ENCODE results near the gene C5orf22. TPM values are rescaled to one million over a fixed set of nuclear protein-coding genes. Genes with fewer than 3 reads are reported as not detected.

C5orf22 gene
- total RNA-seq, 1 experiment from 2014 or later, result 39.0 TPM

DNA sequence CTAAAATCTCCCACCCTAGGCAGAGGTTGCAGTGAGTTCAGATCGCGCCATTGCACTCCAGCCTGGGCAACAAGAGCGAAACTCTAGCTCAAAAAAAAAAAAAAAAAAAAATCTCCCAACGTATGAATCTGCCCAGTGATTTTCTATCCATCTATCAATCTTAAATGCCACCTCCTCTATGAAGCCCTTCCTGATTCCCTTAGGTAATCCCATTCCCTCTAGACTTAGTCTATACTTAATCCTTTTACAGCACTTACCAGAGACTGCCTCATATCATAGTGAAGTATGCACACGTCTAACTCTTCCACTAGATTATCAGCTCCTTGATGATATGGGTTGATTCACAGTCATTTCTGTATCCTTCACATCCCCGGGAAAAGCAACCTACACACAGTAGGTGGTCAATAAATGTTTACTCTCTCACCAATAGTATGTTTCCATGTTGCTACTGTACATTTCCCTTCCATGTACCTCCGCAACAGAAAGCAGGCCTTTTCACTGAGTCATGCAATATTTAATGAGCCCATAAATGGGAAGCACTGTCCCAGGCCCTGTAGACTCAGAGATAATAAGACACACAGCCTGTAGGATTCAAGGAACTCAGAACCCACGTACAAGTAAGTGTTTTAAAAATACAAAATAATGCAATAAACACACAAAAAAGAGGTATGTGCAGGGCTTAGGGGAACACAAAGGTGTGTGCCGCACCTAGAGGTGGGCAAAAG, 1.4 kb upstream of the C5orf22 start:
- ATAC-seq, result no peak
- intact Hi-C loops (cut with micrococcal nuclease; ENCODE audit: unreplicated experiment), result no loop called here
- Histone ChIP-seq H3K27me3 (ENCODE audit: control insufficient read depth, insufficient read depth, low read length) (no peaks in the 10 kb centered on the region), H3K4me1 (ENCODE audit: control insufficient read depth, insufficient read depth, low read length) (peaks cover 20% of the 10 kb centered on the region), H3K36me3 (ENCODE audit: control insufficient read depth, insufficient read depth, low read length) (peaks cover 43% of the 10 kb centered on the region), H3K9me3 (ENCODE audit: control insufficient read depth, insufficient read depth, low read depth, low read length) (no peaks in the 10 kb centered on the region), H3K27ac (ENCODE audit: low read length) (peak overlapping the region; percentile 90), H3K4me3 (ENCODE audit: low read depth in 2 of 2, low read length in 2 of 2) (peak overlapping the region; percentile 79 to 99)
- DNase-seq (ENCODE audit: low read depth, low spot score), result no peak
- CTCF ChIA-PET, result no interaction called here
- POLR2A ChIA-PET, result no interaction called here
- in situ Hi-C loops (cut with HindIII; ENCODE audit: low pct_unique_long_range_greater_than_20kb, low sequenced_read_pairs), result no loop called here
- TF ChIP-seq, protein P1, sequence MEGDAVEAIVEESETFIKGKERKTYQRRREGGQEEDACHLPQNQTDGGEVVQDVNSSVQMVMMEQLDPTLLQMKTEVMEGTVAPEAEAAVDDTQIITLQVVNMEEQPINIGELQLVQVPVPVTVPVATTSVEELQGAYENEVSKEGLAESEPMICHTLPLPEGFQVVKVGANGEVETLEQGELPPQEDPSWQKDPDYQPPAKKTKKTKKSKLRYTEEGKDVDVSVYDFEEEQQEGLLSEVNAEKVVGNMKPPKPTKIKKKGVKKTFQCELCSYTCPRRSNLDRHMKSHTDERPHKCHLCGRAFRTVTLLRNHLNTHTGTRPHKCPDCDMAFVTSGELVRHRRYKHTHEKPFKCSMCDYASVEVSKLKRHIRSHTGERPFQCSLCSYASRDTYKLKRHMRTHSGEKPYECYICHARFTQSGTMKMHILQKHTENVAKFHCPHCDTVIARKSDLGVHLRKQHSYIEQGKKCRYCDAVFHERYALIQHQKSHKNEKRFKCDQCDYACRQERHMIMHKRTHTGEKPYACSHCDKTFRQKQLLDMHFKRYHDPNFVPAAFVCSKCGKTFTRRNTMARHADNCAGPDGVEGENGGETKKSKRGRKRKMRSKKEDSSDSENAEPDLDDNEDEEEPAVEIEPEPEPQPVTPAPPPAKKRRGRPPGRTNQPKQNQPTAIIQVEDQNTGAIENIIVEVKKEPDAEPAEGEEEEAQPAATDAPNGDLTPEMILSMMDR (IDR thresholded peaks at IDR 0.05), result no peak
- TF ChIP-seq REST (IDR thresholded peaks at IDR 0.05; ENCODE audit: insufficient read depth in 1 of 2, low read depth in 2 of 2, low read length in 1 of 2), result no peak
- no peak for TF ChIP-seq SIN3A (IDR thresholded peaks at IDR 0.05; ENCODE audit: borderline replicate concordance, insufficient read depth, low read depth, low read length)
- no peak for TF ChIP-seq TCF7L2 (IDR thresholded peaks at IDR 0.05; ENCODE audit: low read depth, low read length)
- no peak for TF ChIP-seq POLR2AphosphoS5 (IDR thresholded peaks at IDR 0.05; ENCODE audit: low read depth, low read length)
- no TSS peak for BruUV-seq (replicated peaks)

DNA sequence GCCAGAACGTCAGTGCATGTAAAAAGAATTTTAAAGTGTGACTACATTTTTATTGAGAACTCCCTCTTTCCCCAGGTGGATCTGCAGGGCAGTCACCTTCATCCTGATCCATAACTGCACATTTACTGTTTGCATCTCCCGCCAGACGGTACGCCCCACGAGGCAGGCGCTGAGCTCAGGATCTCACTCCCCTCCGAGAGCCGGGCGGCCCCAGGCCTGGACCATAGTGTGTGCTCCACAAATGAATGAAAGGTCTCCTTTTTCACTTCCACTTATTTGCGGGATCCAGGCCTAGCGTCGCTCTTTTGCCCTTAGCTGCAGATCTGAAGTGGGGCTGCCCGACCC, 586 bp upstream of the C5orf22 start:
- BruUV-seq (replicated peaks), result TSS peak; percentile 84
- Histone ChIP-seq H3K27ac (ENCODE audit: low read length) (peak overlapping the region; percentile 90), H3K4me1 (ENCODE audit: control insufficient read depth, insufficient read depth, low read length) (peaks cover 20% of the 10 kb centered on the region), H3K36me3 (ENCODE audit: control insufficient read depth, insufficient read depth, low read length) (peaks cover 46% of the 10 kb centered on the region), H3K27me3 (ENCODE audit: control insufficient read depth, insufficient read depth, low read length) (no peaks in the 10 kb centered on the region), H3K9me3 (ENCODE audit: control insufficient read depth, insufficient read depth, low read depth, low read length) (no peaks in the 10 kb centered on the region), H3K4me3 (ENCODE audit: low read depth in 2 of 2, low read length in 2 of 2) (peak overlapping the region; percentile 79 to 99)
- ATAC-seq (peak; percentile 61), DNase-seq (ENCODE audit: low read depth, low spot score) (no peak)
- ChIA-PET CTCF (interaction anchor here (0.6 kb wide), 1 partner anchor 106 kb away, joined by 4 read pairs; no protein-coding TSS in a partner anchor), POLR2A (no interaction called here)
- intact Hi-C loops (cut with micrococcal nuclease; ENCODE audit: unreplicated experiment) (no loop called here), in situ Hi-C loops (cut with HindIII; ENCODE audit: low pct_unique_long_range_greater_than_20kb, low sequenced_read_pairs) (no loop called here)
- TF ChIP-seq TCF7L2 (IDR thresholded peaks at IDR 0.05; ENCODE audit: low read depth, low read length) (no peak), SIN3A (IDR thresholded peaks at IDR 0.05; ENCODE audit: borderline replicate concordance, insufficient read depth, low read depth, low read length) (no peak), REST (IDR thresholded peaks at IDR 0.05; ENCODE audit: insufficient read depth in 1 of 2, low read depth in 2 of 2, low read length in 1 of 2) (no peak), POLR2AphosphoS5 (IDR thresholded peaks at IDR 0.05; ENCODE audit: low read depth, low read length) (no peak)
- TF ChIP-seq, protein P1 (IDR thresholded peaks at IDR 0.05), result no peak

All from Panc1 (cell line).